AG10803 (cell line): ENCODE results near the gene REG4.

Experiments used
- DNase-seq: peaks from one replicate; pipeline ENCODE4 v3.0.0; 2010; ENCODE audit warnings: low read depth
- H3K4me3 ChIP-seq: 2 replicates; pipeline ENCODE4 v1.5.1; 2011; ENCODE audit warnings: mild to moderate bottlenecking, low read length, control low read depth
- TF ChIP-seq, protein P1 (sequence below): conservative IDR thresholded peaks from 2 replicates; pipeline ENCODE4 v1.5.1; 2011; ENCODE audit warnings: mild to moderate bottlenecking, low read length, control low read depth, inconsistent platforms

The REG4 gene

DNA sequence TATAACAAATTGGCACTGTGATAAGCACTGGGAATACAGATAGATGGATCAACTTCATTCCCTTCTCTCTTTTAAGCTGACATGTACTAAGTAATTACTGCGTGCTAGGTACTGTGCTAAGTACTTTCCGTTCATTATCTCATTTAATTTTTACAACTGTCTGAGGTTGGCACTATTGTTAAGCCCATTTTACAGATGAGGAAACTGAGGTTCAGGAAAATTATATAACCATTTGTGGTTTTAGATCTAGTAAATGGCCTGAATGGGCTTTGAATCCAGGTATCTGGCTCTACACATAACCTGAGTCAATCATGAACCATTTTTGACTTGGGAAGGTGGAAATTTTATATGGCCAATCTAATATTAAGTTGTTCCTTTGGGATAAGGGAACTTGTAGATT, 39.0 kb downstream of the REG4 start:
- H3K4me3 ChIP-seq = no peak overlapping the region
- no peak for DNase-seq
- TF ChIP-seq, protein P1, sequence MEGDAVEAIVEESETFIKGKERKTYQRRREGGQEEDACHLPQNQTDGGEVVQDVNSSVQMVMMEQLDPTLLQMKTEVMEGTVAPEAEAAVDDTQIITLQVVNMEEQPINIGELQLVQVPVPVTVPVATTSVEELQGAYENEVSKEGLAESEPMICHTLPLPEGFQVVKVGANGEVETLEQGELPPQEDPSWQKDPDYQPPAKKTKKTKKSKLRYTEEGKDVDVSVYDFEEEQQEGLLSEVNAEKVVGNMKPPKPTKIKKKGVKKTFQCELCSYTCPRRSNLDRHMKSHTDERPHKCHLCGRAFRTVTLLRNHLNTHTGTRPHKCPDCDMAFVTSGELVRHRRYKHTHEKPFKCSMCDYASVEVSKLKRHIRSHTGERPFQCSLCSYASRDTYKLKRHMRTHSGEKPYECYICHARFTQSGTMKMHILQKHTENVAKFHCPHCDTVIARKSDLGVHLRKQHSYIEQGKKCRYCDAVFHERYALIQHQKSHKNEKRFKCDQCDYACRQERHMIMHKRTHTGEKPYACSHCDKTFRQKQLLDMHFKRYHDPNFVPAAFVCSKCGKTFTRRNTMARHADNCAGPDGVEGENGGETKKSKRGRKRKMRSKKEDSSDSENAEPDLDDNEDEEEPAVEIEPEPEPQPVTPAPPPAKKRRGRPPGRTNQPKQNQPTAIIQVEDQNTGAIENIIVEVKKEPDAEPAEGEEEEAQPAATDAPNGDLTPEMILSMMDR = no peak

DNA sequence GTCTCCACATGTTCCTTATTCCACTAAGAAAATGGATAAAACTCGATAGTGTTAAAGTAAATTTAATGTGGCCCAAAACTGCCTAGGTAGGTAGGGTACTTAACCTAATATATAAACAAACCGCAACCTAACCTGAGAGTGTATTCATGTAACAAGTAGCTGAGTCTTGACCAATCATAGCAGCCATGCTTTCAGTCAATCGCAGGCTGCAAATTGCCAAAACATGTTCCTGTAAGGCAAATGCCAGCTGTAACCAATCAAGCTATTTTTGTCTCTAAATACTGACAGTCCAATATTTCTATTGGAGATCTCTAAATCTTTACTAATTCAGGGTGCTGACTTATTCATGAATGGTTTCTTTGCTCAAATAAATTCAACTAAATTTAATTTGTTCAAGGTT, 39.5 kb downstream of the REG4 start:
- TF ChIP-seq, protein P1 = no peak
- H3K4me3 ChIP-seq = no peak overlapping the region
- DNase-seq = peak; percentile 32

DNA sequence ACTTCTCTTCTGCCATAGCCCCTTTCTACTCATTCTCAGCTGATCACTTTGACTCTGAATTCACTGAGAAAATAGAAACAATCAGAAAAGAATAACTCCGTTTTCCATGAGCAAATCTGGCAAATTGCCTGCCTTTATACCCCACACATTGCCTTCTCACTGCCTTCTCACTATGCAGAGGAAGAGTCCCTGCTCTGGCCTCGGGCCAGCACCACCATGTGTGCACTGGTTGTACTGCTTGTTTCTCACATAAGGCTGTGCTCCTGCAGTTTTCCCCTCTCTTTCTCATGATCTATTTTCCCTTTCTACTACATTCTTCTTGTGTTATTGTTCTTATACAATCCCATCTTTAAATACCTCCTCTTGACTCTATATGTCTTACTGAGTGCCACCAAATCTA, 40.2 kb downstream of the REG4 start:
- H3K4me3 ChIP-seq = no peak overlapping the region
- TF ChIP-seq, protein P1 = no peak
- DNase-seq = no peak

DNA sequence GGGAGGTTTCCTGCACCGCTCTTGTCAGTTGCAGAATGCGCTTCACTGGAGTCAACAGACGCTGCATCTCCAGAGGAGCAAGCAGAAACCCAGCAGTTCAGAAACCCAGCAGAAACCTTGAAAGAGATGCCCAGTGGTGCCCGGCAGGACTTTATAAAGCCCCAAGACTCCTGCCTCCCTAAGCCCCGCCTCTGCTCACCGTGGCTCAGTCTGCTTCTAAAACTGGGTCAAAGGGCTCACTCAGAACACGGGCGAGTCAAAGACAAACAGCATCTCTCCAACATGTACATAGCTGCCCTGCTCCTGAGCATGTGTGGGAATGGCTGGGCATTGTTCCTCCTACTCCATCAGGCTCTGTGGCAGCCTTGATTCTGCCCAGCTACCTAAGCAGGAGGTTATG, 42.5 kb downstream of the REG4 start, which contains the start of gene HMGCS2:
Gene HMGCS2, minus strand, starts transcription at position 128 of the 400 bp plus-strand sequence. Its CDS starts 61 bp downstream, at position 67.
- H3K4me3 ChIP-seq = no peak within 1 kb of the TSS
- DNase-seq = no peak
- TF ChIP-seq, protein P1 = no peak

DNA sequence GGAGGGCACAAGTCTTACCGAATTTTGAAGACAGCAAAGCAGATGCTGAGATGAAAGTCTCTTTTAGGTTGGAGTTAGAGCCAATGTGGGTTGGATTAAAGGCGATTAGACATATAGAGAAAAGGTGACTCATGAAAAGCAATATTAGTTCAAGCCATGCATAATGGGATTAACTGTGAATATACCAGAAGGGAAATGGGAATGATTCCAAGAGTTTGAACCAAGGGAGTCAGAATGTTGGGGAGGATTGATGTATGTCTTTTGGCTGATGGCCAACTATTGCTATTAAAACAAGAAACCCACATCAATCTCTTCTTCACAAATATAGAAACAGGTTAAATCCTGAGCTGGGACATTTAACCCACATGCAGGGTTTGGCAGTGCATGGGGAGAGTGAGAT, 43.8 kb downstream of the REG4 start:
- no peak overlapping the region for H3K4me3 ChIP-seq
- no peak for DNase-seq
- TF ChIP-seq, protein P1 = no peak

DNA sequence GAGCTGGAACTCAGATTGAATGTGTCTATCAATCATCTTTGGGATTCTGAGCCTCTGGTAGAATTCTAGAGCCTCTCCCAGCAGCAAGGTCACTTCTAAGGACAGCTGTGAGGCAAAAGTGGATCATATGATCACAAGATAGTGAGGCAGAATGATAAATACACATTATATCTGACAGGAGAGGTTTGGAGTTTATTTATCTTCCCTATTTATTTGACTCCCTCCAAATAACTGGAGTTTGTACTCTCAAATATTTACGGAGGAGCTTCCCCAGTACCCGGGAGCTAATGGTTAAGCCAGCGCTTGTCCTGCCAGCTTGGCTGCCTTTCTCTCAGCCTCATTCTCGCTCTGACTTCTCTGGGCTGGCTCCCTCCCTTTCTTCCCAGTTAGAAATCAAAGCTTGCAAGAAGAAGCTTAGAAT, 44.9 kb downstream of the REG4 start:
- DNase-seq = no peak
- H3K4me3 ChIP-seq = no peak overlapping the region
- TF ChIP-seq, protein P1 = no peak

DNA sequence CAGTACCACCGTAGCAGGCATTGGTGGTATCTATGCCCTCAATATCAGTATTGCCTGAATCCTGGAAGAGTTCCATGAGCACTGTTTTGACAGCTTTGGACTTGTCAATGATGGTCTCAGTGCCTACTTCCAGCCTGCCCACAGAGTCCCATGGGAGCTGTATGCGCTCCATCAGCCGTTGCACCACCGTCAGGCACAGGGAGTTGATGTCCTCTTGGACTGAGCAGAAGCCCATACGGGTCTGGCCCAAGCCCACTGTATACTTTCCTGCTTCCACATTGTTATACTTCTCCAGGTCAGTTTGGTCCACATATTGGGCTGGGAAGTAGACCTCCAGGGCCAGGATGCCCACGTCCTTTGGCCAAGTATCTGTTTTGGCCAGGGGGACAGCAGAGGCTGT, 47.0 kb downstream of the REG4 start:
- H3K4me3 ChIP-seq = no peak overlapping the region
- no peak for DNase-seq
- TF ChIP-seq, protein P1 = no peak
